B cell (primary cell): ENCODE measurements around the gene THSD4. TPM values are rescaled to one million over a fixed set of nuclear protein-coding genes. Genes with fewer than 3 reads are reported as not detected.

Experiments
- ATAC-seq: fragments of 200-7000 bp; cut with Tn5 transposase; one replicate; pipeline ENCODE4 v1.10.0; 2021; ENCODE audit warnings: low read depth, mild to moderate bottlenecking, moderate number of reproducible peaks, moderate library complexity
- CTCF ChIA-PET: fragments of 350-600 bp; sonication (Branson Sonifier 250); formaldehyde crosslinking; loops from one replicate; lab custom pipeline; 2021; ENCODE audit warnings: antibody characterized with exemption, inconsistent platforms; lab: Charles Lee
- POLR2A ChIA-PET: fragments of 350-600 bp; sonication (Branson Sonifier 250); formaldehyde crosslinking; loops from one replicate; lab custom pipeline; 2021; ENCODE audit warnings: antibody characterized with exemption; lab: Charles Lee
- DNase-seq: peaks from one replicate; pipeline ENCODE4 v3.0.0; 2013
- H2AFZ ChIP-seq: 2 replicates; pipeline ENCODE4 v1.6.1; 2012; ENCODE audit warnings: mild to moderate bottlenecking, low read depth, low read length; ENCODE audit not compliant: insufficient read depth, poor library complexity, severe bottlenecking
- H3K27ac ChIP-seq, 2 donors: 1 replicate in 1 of 2; 2 replicates in 1 of 2; pipeline ENCODE4 v1.5.1; 2012 to 2013; ENCODE audit warnings: low read length in 2 of 2, mild to moderate bottlenecking in 2 of 2, moderate library complexity in 1 of 2
- H3K27me3 ChIP-seq, 4 experiments: fragments of 200-600 bp in 1 of 4; sonication (generic) in 1 of 4; replicated peaks in 1 of 4; 1 replicate in 2 of 4; 2 replicates in 2 of 4; pipeline versions ENCODE4 v1.6.1 to v1.7.0; 2013 to 2016; ENCODE audit warnings: low read length in 3 of 4, mild to moderate bottlenecking in 2 of 4, mixed read lengths in 1 of 4, moderate library complexity in 1 of 4; ENCODE audit not compliant: insufficient read depth in 4 of 4, control insufficient read depth in 3 of 4; ENCODE audit errors: control extremely low read depth in 1 of 4
- H3K36me3 ChIP-seq, 2 experiments: replicated peaks in 1 of 2; 1 replicate in 1 of 2; 2 replicates in 1 of 2; pipeline versions ENCODE4 v1.6.1 to v1.7.1; 2013; ENCODE audit warnings: low read length in 1 of 2; ENCODE audit not compliant: insufficient read depth in 2 of 2, control insufficient read depth in 1 of 2; ENCODE audit errors: control extremely low read depth in 1 of 2, extremely low read depth in 1 of 2
- H3K4me1 ChIP-seq, 2 donors: fragments of 200-600 bp in 1 of 2; sonication (generic) in 1 of 2; 1 replicate in 1 of 2; 2 replicates in 1 of 2; pipeline versions ENCODE4 v1.5.1 to v1.6.1; 2013 to 2017; ENCODE audit warnings: low read length in 2 of 2; ENCODE audit not compliant: control insufficient read depth in 2 of 2, insufficient read depth in 2 of 2
- H3K4me2 ChIP-seq: replicated peaks from 2 replicates; pipeline ENCODE3; 2012; ENCODE audit warnings: mild to moderate bottlenecking, low read depth, low read length; ENCODE audit not compliant: poor library complexity, severe bottlenecking
- H3K4me3 ChIP-seq, 5 experiments: fragments of 200-600 bp in 1 of 5; sonication (generic) in 1 of 5; 1 replicate in 3 of 5; 2 replicates in 2 of 5; pipeline versions ENCODE4 v1.5.1 to v1.7.0; 2011 to 2016; ENCODE audit warnings: low read length in 4 of 5, mild to moderate bottlenecking in 4 of 5, low read depth in 2 of 5, control low read depth in 1 of 5, moderate library complexity in 1 of 5; ENCODE audit not compliant: insufficient read depth in 1 of 5; ENCODE audit errors: control extremely low read depth in 1 of 5, extremely low read depth in 1 of 5
- H3K79me2 ChIP-seq: fragments of 200-600 bp; sonication (generic); one replicate; pipeline ENCODE4 v1.6.0; 2016; ENCODE audit warnings: low read length; ENCODE audit not compliant: control insufficient read depth, insufficient read depth
- H3K9ac ChIP-seq: fragments of 200-600 bp; sonication (generic); 2 replicates; pipeline ENCODE4 v1.6.1; 2017; ENCODE audit warnings: mild to moderate bottlenecking, low read length, moderate library complexity
- H3K9me3 ChIP-seq, 3 donors: one replicate each; pipeline versions ENCODE4 v1.6.1 to v1.7.1; 2013; ENCODE audit warnings: low read length in 2 of 3; ENCODE audit not compliant: control insufficient read depth in 2 of 3, insufficient read depth in 1 of 3; ENCODE audit errors: control extremely low read depth in 1 of 3
- H4K20me1 ChIP-seq: 2 replicates; pipeline ENCODE4 v1.6.0; 2012; ENCODE audit warnings: mild to moderate bottlenecking, low read length; ENCODE audit not compliant: insufficient read depth, control insufficient read depth, poor library complexity, severe bottlenecking
- H3K27ac Mint-ChIP-seq: one replicate; pipeline ENCODE4 v1.8.0; 2021; ENCODE audit warnings: mixed read lengths
- H3K27me3 Mint-ChIP-seq: one replicate; pipeline ENCODE4 v1.8.0; 2021; ENCODE audit warnings: mixed read lengths
- H3K4me1 Mint-ChIP-seq: one replicate; pipeline ENCODE4 v1.8.0; 2021; ENCODE audit warnings: mixed read lengths
- H3K4me3 Mint-ChIP-seq: one replicate; pipeline ENCODE4 v1.8.0; 2021; ENCODE audit warnings: mixed read lengths
- H3K9me3 Mint-ChIP-seq: one replicate; pipeline ENCODE4 v1.8.0; 2022; ENCODE audit warnings: mixed read lengths; ENCODE audit not compliant: insufficient read depth
- CTCF ChIP-seq: fragments of 200-600 bp; IDR thresholded peaks from one replicate; pipeline ENCODE4 v1.8.0; 2022; ENCODE audit warnings: antibody characterized with exemption, mild to moderate bottlenecking
- EZH2 ChIP-seq: IDR thresholded peaks from 2 replicates; pipeline ENCODE4 v1.6.1; 2012; ENCODE audit warnings: borderline replicate concordance, low read depth, mild to moderate bottlenecking, moderate library complexity, low read length; ENCODE audit not compliant: insufficient read depth, poor library complexity, severe bottlenecking
- WGBS: methylation state at CpG from one replicate; pipeline ENCODE4 v1.1.5; 2013; ENCODE audit warnings: missing lambda C conversion rate; ENCODE audit not compliant: insufficient coverage; 5-methylcytosine and 5-hydroxymethylcytosine counted together
- intact Hi-C: fragments of 100-400 bp; cut with micrococcal nuclease; formaldehyde crosslinking; loops from one replicate; pipeline ENCODE4 v1.10.0; 2022
- polyA plus RNA-seq: library from polyadenylated mRNA; depleted of rRNA; stranded (reverse); fragments of >200 nt; gene quantifications from 2 replicates; pipeline ENCODE4 v1.2.3, GENCODE V29; 2012
- total RNA-seq, 2 donors: library from RNA; stranded (reverse); fragments of 120-200 nt in 1 of 2; gene quantifications; 1 replicate in 1 of 2; 2 replicates in 1 of 2; pipeline versions ENCODE4 v1.2.3 to v1.2.4, GENCODE V29; 2013 to 2022

THSD4 gene
- total and polyA plus RNA-seq, 2 donors (not counting 1 experiment from before 2014, with no cell fraction given) = not detected

GRCh38 chr15:71293723-71294122 lies 178.5 kb downstream of the THSD4 start:
- no peak overlapping the region for H3K27ac ChIP-seq
- POLR2A ChIA-PET = no interaction called here
- no peak overlapping the region for H3K4me3 ChIP-seq
- ATAC-seq = no peak
- H4K20me1 ChIP-seq = no peaks in the 10 kb centered on the region
- WGBS = no CpG with 5 or more reads among the region's 2 CpGs
- Mint-ChIP-seq H3K4me3 (no peak overlapping the region), H3K27me3 (peaks cover 3% of the 10 kb centered on the region), H3K4me1 (no peaks in the 10 kb centered on the region), H3K27ac (no peak overlapping the region), H3K9me3 (no peaks in the 10 kb centered on the region)
- TF ChIP-seq CTCF (no peak), EZH2 (no peak)
- no peaks in the 10 kb centered on the region for H3K4me1 ChIP-seq
- intact Hi-C loops = no loop called here
- H3K27me3 ChIP-seq = no peaks in the 10 kb centered on the region
- H3K79me2 ChIP-seq = no peaks in the 10 kb centered on the region
- no peaks in the 10 kb centered on the region for H3K36me3 ChIP-seq
- CTCF ChIA-PET = no interaction called here
- H2AFZ ChIP-seq = no peak overlapping the region
- no peak for DNase-seq
- H3K9ac ChIP-seq = no peak overlapping the region
- no peaks in the 10 kb centered on the region for H3K9me3 ChIP-seq
- no peak overlapping the region for H3K4me2 ChIP-seq

GRCh38 chr15:71294251-71294910 lies 179.1 kb downstream of the THSD4 start:
- ATAC-seq = no peak
- no peaks in the 10 kb centered on the region for H3K79me2 ChIP-seq
- no peaks in the 10 kb centered on the region for H3K27me3 ChIP-seq
- no peak overlapping the region for H3K4me3 ChIP-seq
- CTCF ChIA-PET = no interaction called here
- Mint-ChIP-seq H3K4me3 (no peak overlapping the region), H3K27ac (no peak overlapping the region), H3K4me1 (no peaks in the 10 kb centered on the region), H3K27me3 (peaks cover 7% of the 10 kb centered on the region), H3K9me3 (no peaks in the 10 kb centered on the region)
- no peak overlapping the region for H2AFZ ChIP-seq
- 89% methylated on average over 5 of the region's 12 CpGs for WGBS
- H3K9me3 ChIP-seq = no peaks in the 10 kb centered on the region
- no peak for DNase-seq
- TF ChIP-seq EZH2 (no peak), CTCF (no peak)
- H4K20me1 ChIP-seq = no peaks in the 10 kb centered on the region
- POLR2A ChIA-PET = no interaction called here
- H3K27ac ChIP-seq = no peak overlapping the region
- H3K4me2 ChIP-seq = no peak overlapping the region
- intact Hi-C loops = no loop called here
- no peaks in the 10 kb centered on the region for H3K36me3 ChIP-seq
- no peaks in the 10 kb centered on the region for H3K4me1 ChIP-seq
- H3K9ac ChIP-seq = no peak overlapping the region
